ENCODE measurements around the gene OR1B1.

OR1B1 gene

DNA sequence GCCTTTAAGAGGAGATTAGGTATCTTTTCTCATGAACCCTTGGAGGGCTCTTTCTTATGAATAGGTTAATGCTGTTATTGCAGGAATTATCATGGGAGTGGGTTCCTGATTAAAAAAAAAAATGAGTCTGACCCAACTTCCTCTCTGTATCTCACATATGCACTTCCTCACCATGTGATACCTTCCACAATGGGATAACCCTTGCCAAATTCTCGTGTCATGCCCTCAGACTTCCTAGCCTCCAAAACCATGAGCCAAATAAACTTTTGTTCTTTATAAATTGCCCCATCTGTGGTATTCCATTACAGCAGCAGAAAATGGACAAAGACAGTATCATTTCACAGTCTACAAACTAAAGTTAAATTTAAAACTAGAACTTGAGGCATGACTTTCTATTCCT is 1.0 kb downstream of the OR1B1 start (continued):
- TF ChIP-seq, protein P1, sequence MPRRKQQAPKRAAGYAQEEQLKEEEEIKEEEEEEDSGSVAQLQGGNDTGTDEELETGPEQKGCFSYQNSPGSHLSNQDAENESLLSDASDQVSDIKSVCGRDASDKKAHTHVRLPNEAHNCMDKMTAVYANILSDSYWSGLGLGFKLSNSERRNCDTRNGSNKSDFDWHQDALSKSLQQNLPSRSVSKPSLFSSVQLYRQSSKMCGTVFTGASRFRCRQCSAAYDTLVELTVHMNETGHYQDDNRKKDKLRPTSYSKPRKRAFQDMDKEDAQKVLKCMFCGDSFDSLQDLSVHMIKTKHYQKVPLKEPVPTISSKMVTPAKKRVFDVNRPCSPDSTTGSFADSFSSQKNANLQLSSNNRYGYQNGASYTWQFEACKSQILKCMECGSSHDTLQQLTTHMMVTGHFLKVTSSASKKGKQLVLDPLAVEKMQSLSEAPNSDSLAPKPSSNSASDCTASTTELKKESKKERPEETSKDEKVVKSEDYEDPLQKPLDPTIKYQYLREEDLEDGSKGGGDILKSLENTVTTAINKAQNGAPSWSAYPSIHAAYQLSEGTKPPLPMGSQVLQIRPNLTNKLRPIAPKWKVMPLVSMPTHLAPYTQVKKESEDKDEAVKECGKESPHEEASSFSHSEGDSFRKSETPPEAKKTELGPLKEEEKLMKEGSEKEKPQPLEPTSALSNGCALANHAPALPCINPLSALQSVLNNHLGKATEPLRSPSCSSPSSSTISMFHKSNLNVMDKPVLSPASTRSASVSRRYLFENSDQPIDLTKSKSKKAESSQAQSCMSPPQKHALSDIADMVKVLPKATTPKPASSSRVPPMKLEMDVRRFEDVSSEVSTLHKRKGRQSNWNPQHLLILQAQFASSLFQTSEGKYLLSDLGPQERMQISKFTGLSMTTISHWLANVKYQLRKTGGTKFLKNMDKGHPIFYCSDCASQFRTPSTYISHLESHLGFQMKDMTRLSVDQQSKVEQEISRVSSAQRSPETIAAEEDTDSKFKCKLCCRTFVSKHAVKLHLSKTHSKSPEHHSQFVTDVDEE (CRISPR knock-in tag; IDR thresholded peaks at IDR 0.05): no peak
- no peak for TF ChIP-seq ZC3H10 (CRISPR knock-in tag; IDR thresholded peaks at IDR 0.05)
- no peak for TF ChIP-seq RARB (CRISPR knock-in tag; IDR thresholded peaks at IDR 0.05)

DNA sequence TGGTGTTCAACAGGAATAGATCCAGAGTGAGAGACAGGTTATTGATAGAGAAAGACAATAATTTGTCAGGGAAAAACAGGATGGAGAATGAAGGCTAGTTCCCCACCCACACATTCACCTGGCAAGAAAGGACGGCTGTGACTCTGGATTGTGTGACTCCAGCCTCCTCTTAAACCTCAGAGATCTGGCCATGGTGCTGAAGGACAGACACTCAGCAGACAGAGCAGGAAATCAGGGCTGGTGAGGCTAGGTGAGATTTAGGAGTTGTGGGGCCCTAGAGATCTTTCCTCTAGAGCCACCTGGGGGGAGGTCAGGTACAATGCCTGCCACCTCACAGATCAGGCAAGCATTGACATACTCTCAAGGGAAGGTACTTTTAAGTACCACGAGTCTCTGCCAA is 15.2 kb downstream of the OR1B1 start:
- no peak for ATAC-seq
- no peak for TF ChIP-seq GLIS3 (CRISPR knock-in tag; IDR thresholded peaks at IDR 0.05)
- TF ChIP-seq TOX (CRISPR knock-in tag; IDR thresholded peaks at IDR 0.05; ENCODE audit: borderline replicate concordance): no peak
- TF ChIP-seq, protein P2, sequence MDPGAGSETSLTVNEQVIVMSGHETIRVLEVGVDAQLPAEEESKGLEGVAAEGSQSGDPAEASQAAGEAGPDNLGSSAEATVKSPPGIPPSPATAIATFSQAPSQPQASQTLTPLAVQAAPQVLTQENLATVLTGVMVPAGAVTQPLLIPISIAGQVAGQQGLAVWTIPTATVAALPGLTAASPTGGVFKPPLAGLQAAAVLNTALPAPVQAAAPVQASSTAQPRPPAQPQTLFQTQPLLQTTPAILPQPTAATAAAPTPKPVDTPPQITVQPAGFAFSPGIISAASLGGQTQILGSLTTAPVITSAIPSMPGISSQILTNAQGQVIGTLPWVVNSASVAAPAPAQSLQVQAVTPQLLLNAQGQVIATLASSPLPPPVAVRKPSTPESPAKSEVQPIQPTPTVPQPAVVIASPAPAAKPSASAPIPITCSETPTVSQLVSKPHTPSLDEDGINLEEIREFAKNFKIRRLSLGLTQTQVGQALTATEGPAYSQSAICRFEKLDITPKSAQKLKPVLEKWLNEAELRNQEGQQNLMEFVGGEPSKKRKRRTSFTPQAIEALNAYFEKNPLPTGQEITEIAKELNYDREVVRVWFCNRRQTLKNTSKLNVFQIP (CRISPR knock-in tag; IDR thresholded peaks at IDR 0.05; ENCODE audit: borderline replicate concordance, low read depth): no peak
- TF ChIP-seq ARNTL (CRISPR knock-in tag; IDR thresholded peaks at IDR 0.05; ENCODE audit: borderline replicate concordance, low read depth): no peak

DNA sequence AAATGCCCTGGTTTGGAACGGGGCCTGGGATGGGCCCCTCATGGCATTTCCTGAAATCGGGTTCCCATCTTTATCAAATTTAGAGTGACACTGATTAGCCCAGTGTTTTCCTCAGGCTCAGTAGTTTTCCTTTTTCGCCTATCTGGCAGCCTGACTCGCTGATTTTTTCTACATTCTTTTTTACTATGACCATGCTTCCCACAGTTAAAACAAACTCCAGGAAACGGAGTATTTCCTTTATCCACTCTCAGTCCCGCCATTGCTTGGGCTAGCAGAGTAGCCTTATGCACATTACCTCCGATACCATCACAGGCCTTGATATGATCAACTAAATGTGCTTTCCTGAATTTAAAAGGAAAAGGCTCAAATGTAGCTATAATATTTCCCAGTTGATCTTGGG is 37.4 kb downstream of the OR1B1 start:
- no peak for TF ChIP-seq RARB (CRISPR knock-in tag; IDR thresholded peaks at IDR 0.05)
- TF ChIP-seq, protein P1 (CRISPR knock-in tag; IDR thresholded peaks at IDR 0.05): no peak
- TF ChIP-seq CSDC2 (CRISPR knock-in tag; IDR thresholded peaks at IDR 0.05): no peak
- no peak for TF ChIP-seq TOX (CRISPR knock-in tag; IDR thresholded peaks at IDR 0.05; ENCODE audit: borderline replicate concordance)
- TF ChIP-seq, protein P3, sequence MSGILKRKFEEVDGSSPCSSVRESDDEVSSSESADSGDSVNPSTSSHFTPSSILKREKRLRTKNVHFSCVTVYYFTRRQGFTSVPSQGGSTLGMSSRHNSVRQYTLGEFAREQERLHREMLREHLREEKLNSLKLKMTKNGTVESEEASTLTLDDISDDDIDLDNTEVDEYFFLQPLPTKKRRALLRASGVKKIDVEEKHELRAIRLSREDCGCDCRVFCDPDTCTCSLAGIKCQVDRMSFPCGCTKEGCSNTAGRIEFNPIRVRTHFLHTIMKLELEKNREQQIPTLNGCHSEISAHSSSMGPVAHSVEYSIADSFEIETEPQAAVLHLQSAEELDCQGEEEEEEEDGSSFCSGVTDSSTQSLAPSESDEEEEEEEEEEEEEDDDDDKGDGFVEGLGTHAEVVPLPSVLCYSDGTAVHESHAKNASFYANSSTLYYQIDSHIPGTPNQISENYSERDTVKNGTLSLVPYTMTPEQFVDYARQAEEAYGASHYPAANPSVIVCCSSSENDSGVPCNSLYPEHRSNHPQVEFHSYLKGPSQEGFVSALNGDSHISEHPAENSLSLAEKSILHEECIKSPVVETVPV (CRISPR knock-in tag; IDR thresholded peaks at IDR 0.05): no peak
- TF ChIP-seq SNAI2 (CRISPR knock-in tag; IDR thresholded peaks at IDR 0.05): no peak

DNA sequence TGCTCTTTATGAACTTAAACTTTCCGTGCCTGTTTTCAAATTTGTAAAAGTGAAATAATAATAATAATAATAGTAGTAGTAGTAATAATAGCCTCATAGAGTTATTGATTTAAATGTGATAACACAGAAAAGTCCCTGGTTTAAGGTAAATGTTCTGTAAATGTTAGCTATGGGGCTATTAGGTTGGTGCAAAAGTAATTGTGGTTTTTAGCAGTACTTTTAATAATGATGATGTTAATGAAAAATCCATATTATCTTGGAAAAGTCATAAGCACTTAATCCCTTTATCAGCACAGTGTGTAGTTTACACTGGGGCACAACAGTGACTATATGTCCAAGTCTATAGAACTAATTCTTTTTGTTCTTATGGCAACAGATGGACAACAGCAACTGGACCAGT is 43.1 kb downstream of the OR1B1 start, which contains the start of gene OR1Q1:
OR1Q1 (plus strand) TSS at position 377 of the 400 bp plus-strand sequence; CDS start at position 377, 0 bp downstream.
- no peak for ATAC-seq
- TF ChIP-seq ESRRG (CRISPR knock-in tag; IDR thresholded peaks at IDR 0.05): no peak
- no peak for TF ChIP-seq BACH2 (CRISPR knock-in tag; IDR thresholded peaks at IDR 0.05; ENCODE audit: borderline replicate concordance)
- TF ChIP-seq ZFP30 (CRISPR knock-in tag; IDR thresholded peaks at IDR 0.05): no peak
- no peak for TF ChIP-seq ISL1 (CRISPR knock-in tag; IDR thresholded peaks at IDR 0.05)
- TF ChIP-seq ZC3H10 (CRISPR knock-in tag; IDR thresholded peaks at IDR 0.05): no peak
- no peak for TF ChIP-seq PPARA (CRISPR knock-in tag; IDR thresholded peaks at IDR 0.05; ENCODE audit: borderline replicate concordance)
- TF ChIP-seq, protein P2 (CRISPR knock-in tag; IDR thresholded peaks at IDR 0.05; ENCODE audit: borderline replicate concordance, low read depth): no peak

More for the DNA sequence above, 37.4 kb downstream of the OR1B1 start:
- no peak for ATAC-seq

DNA sequence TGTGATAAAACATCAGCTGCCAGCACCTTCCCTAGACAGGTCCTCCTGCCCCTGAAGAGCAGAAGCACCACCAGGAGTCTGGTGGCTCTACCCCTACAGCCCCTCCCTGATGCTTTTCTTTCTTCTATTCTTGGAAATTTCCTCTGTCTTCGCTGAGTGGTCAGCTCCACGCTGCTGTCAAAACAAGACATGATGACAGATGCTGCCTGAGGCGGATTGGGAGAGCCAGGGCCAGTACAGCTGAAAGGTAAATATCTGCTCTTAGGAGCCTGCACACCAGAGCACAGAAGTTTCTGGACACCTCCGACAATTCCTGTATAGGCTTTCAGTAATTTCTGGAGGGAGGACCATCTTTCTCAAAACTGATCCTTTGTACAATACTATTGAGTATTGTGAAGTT is 47.6 kb downstream of the OR1B1 start:
- TF ChIP-seq ARNTL (CRISPR knock-in tag; IDR thresholded peaks at IDR 0.05; ENCODE audit: borderline replicate concordance, low read depth): no peak

More for the DNA sequence above, 47.6 kb downstream of the OR1B1 start:
- no peak for ATAC-seq
